GM18868 (cell line): ENCODE data around the gene DGAT2.
"Not testable (repeated sequence)": the region's sequence is repeated elsewhere in the genome, so short reads cannot be mapped to it uniquely, and the experiment has no call there.

Experiments used
- ATAC-seq: cut with Tn5 transposase; IDR thresholded peaks from one replicate; pipeline ENCODE4 v1.9.1; 2021; ENCODE audit warnings: mild to moderate bottlenecking, moderate library complexity; ENCODE audit not compliant: unreplicated experiment

Gene DGAT2

GRCh38 chr11:75768112-75768908 lies at the start of gene DGAT2:
Gene DGAT2, plus strand, starts transcription at chr11:75768778. Its CDS starts 214 bp downstream, at chr11:75768992.
- peak; percentile 68 for ATAC-seq

DNA sequence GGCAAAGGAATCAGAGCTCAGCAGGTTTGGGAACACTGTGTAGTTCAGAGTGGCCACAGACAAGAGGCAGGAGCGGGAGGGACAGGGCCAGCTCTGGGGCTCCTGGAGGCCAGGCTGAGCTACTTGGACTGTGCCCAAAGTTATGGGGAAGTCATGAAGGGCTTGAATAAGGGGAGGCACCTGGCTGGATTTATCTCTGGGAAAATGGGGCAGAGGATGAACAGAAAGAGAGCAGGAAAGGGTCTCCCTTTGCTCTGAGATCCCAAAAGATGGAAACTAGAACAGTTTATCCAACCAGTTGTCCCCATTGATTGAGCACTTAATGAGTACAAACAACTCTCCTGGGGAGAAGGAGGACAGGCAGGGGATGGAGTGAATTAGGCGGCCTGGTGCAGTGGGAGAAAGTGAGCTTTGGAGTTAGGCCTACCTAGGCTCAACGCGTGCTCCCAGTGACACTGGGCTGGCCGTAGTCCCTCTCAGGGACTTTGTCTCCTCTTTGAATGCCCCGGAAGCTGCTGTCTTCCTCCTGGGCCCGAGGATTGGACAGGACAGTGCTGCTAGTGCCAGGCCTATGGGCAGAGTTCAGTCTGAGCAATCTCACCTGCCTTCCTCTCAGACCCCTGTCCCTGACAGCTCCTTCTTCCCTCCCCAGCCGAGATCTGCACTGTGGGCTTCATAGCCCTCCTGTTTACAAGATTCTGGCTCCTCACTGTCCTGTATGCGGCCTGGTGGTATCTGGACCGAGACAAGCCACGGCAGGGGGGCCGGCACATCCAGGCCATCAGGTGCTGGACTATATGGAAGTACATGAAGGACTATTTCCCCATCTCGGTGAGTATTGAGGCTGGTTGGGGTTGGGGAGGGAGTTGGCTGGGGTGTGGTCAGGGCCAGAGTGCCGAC lies 49.0 kb upstream of the DGAT2 start:
- ATAC-seq: no peak

- no peak for ATAC-seq
Observed at GRCh38 chr11:75720639-75721038, 47.9 kb upstream of the DGAT2 start.

GRCh38 chr11:75721852-75722668 lies 46.5 kb upstream of the DGAT2 start:
- ATAC-seq: no peak

DNA sequence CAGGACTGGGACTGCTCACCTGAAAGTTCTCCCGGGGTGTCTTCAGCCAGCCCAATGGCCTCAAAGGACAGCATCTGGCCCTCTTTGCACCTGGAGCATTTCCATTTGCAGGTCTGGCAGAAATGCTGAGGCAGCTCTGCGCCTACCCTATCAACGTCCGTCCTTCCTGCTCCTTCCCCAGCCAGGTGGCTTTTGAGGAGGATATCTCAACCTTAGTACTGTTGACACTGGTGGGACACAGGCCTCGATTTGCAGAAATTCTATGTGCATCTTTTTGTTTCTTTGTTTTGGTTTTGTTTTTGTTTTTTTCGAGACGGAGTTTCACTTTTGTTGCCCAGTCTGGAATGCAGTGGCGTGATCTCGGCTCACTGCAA lies 45.9 kb upstream of the DGAT2 start:
- ATAC-seq: no peak

DNA sequence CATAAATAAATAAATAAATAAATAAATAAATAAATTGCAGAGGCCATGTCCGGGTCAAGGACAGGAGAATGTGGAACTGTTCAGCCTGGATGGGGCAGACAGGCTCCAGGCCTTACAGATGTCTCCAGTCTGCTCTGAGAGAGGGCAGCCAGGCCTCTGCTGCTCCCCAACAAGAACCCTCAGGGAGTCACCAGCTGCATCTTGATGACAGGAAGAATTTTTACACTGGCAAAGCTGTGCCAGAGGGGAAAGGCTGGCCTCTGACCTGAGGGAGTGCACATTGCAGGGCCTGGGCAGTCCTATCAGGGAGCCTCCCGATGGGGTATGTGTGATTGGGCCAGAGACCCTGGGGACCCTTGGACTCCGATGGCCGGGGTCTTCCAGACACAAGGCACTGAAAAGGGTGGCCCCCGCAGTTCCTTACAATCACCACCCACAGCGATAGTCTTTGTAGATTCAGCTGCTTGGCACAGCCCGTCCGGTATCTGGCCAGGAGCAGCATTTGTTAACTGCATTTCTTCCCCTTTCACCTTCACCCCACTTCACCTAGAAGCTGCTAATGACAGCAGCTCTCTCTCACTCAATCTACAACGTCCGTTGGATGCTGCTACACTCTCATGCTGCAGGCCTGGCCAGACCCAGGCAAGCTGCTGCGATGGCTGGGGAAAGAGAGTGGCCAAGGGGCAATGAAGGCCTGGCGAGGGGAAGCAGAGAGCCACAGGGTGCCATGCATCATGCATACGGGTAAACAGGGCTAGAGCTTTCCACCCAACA lies 42.8 kb upstream of the DGAT2 start:
- no peak for ATAC-seq

DNA sequence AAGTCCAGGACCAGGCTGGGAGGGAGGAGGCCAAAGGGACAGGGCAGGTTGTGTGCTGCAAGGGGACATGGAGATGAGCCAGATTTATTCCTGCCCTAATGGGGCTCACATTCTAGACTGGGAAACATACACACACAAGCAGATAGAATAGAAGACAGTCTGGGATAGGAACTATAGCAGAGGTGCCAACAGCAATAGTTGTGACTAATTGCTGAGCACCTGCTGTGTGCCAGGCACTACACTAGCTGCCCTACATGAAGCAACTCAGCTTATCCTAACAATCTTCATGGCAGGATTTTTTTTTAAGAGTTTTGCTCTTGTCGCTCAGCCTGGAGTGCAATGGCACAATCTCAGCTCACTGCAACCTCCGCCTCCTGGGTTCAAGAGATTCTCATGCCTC lies 39.6 kb upstream of the DGAT2 start:
- no peak for ATAC-seq

DNA sequence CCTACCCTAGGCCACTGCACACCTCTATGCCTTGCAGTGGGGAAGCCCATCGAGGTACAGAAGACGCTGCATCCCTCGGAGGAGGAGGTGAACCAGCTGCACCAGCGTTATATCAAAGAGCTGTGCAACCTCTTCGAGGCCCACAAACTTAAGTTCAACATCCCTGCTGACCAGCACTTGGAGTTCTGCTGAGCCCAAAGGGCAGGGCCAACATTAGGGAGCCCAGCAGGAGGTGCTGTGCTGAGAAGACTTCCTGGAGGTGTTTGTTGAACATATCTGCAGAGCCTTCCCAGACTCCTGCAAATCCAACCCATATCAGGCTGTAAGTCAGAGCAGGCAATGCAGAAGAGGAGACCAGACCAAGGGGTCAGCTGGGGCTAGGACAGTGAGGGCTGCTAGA lies 37.5 kb upstream of the DGAT2 start:
- no peak for ATAC-seq

DNA sequence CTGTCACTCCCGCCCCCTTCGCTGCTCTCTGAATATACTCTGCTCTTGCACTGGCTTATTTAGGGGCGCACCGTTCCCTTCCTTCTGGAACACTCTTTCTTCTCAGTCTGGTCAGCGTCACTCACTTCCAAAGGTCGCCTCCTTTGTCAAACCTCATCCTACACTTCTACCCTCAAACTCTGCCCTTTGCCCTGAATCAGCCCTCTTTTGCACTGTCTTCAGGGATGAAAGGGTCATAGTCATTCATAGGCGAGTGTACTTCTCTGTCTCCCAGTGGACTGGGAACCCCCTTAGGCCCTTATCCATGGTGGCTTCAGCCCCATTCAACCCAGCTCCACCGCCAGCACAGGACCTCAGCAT lies 35.5 kb upstream of the DGAT2 start:
- no peak for ATAC-seq

DNA sequence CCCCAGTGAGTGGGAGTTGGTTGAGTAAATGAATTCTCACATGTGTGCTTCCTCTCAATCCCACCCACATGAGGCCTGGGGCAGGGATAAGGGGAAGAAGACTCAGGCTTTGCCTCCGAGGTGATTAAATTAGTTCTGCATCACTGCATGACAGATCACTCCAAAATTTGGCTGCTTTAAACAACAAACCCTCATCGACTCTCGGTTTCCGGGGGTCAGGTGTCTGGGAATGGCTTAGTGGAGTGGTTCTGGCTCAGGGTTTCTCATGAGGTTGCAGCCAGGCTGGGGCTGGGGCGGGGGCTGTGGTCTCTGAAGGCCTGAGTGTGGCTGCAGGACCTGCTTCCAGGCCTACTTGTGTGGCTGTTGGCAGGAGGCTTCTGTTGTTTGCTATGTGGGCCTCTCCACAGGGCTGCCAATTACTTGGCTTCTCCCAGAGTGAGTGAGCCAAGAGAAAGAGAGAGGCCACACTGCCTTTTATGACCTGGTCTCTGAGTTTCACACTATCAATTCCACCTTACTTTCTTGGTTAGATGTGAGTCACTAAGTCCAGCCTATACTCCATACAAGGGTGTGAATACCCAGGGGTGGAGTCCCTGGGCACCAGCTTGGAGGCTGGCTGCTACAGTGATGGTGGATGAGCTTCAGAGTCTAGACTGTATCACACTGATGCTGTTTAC lies 35.0 kb upstream of the DGAT2 start:
- ATAC-seq: no peak

GRCh38 chr11:75734491-75735180 lies 33.9 kb upstream of the DGAT2 start:
- no peak for ATAC-seq

GRCh38 chr11:75735181-75735845 lies 33.3 kb upstream of the DGAT2 start:
- ATAC-seq: no peak

DNA sequence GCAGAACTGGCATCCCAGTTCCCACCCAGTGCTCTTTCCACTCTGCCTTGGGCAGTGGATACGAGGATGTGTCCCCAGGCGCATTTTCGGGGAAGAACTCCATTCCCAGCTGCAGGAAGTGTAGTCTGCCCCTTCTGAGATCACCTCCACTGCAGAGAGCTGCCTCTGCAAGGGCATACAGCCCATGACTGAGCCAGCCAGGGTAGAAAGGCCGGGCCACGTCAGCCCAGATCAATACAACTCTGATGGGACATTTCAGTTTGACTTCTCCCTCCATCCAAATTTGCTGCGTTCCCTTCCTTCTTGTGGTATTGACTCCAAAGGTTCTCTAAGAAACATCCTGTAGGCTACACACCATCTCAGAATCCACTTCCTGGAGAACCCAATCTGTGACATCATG lies 31.3 kb upstream of the DGAT2 start:
- no peak for ATAC-seq

DNA sequence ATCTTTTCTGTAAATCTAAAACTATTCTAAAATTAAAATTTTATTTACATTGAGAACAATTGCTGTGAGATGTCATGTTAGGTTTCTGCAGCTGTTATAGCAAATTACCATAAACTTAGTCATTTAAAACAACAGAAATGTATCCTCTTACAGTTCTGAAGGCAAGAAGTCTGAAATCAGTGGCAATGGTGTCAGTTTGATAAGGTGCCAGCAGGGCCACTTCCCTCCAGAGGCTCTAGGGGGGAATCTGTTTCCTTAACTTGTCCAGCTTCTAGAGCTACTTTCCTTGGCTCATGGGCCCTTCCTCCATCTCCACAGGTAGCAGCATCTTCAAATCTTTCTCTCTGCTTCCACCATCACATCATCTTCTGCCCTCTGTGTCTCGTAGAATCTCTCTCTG lies 27.9 kb upstream of the DGAT2 start:
- ATAC-seq: no peak

DNA sequence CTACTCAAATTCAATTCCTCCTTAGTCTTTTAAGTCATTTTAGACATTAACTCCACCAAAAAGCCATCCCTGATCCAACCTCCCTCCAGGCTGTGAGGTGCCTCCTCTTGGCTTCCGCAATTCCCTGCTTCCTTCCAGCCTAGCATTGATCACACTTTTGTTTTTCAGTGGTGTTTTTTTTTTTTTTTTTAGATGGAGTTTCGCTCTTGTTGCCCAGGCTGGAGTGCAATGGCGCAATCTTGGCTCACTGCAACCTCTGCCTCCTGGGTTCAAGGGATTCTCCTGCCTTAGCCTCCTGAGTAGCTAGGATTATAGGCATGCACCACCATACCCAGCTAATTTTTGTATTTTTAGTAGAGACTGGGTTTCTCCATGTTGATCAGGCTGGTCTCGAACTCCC lies 25.4 kb upstream of the DGAT2 start:
- not testable (repeated sequence) for ATAC-seq

DNA sequence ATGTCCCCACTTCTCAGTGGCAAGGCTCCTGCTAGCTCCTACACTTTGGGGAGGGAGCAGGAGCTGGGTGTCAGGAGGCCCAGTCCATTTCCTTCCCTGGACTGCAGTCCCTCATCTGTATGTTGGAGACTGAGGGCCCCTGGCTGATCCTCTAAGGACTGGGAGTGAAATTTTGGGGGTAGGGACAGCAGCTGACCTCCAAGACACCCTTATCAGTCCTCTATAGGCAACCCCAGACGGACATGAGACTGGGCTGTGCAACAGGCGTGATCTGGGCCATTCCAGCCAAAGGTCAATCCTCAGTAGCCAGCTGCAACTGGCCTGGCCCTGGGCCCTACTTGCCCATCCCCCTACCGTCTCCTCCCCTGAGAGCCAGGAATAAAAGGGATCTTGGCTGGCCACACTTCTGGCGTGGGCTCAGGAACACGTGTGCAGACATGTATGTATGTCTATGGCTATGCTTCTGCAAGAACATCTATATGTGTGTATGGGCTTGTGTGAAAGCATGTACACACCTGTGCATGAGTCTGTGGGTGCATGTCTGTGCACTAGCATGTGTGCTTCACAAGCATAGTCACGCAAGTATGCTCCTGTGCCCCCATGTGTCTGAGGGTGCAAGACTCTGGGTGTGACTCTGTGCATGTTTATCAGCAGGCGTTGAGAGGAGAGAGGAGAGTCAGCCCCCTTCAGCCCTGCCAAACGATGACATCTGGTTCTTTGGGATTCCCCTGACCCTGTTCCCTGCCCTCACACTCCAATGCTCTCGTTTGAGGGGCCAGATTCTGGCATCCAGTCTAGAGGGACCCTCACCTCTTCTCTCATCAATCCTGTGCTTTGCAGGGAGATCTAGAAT lies 24.6 kb upstream of the DGAT2 start:
- no peak for ATAC-seq

DNA sequence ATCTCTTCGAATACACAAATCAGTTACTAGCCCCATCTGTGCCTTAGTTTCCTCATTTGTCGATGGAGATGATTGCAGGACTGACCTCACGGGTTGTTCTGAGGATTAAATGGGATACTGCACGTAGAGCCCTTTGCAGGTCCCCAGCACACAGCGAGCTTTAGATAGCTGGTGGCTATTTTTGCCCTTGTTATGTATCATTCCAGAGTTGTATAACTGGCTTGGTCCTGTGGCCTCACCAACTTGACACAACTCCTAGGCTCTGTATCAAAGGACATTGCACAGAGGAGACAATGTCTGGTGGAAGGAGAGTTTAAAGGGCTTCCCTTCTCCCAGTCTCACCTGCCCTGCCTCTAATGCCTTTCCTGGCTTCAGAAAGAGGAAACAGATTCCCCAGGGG lies 22.8 kb upstream of the DGAT2 start:
- ATAC-seq: no peak

GRCh38 chr11:75748729-75749273 lies 19.8 kb upstream of the DGAT2 start:
- ATAC-seq: not testable (repeated sequence)
